Measurements from ENCODE around the gene UPK3A.

GRCh38 chr22:45272498-45272897 is 12.3 kb upstream of the UPK3A start:
- TF ChIP-seq EZH2phosphoT487 (IDR thresholded peaks at IDR 0.05; ENCODE audit: unreplicated experiment) (no peak), CTCF (conservative IDR thresholded peaks at IDR 0.05; ENCODE audit: low read depth in 2 of 2) (no peak), ZNF331 (CRISPR knock-in tag; IDR thresholded peaks at IDR 0.05; ENCODE audit: low read depth) (no peak), POLR2AphosphoS5 (IDR thresholded peaks at IDR 0.05; ENCODE audit: low read depth) (no peak), EZH2 (IDR thresholded peaks at IDR 0.05; ENCODE audit: low read depth, unreplicated experiment) (no peak), REST (IDR thresholded peaks at IDR 0.05; ENCODE audit: unreplicated experiment) (no peak), CREB1 (CRISPR knock-in tag; IDR thresholded peaks at IDR 0.05; ENCODE audit: low read depth) (no peak), ZNF114 (CRISPR knock-in tag; IDR thresholded peaks at IDR 0.05) (no peak), JUNB (IDR thresholded peaks at IDR 0.05; ENCODE audit: unreplicated experiment) (no peak), ZNF462 (CRISPR knock-in tag; IDR thresholded peaks at IDR 0.05) (no peak), STAT1 (IDR thresholded peaks at IDR 0.05; ENCODE audit: unreplicated experiment) (no peak), ETS1 (IDR thresholded peaks at IDR 0.05) (no peak), NANOG (IDR thresholded peaks at IDR 0.05; ENCODE audit: borderline replicate concordance) (no peak)

All from GM23338 (cell line).